Lower leg skin (tissue), 4 donors: ENCODE results near the gene TRIM37. TPM values are rescaled to one million over a fixed set of nuclear protein-coding genes. Genes with fewer than 3 reads are reported as not detected.

ENCODE experiments used
- DNase-seq, 2 donors: peaks; one replicate each; pipeline ENCODE4 v3.0.0-alpha.2; 2019; ENCODE audit warnings: low spot score in 2 of 2
- H3K4me3 ChIP-seq: fragments of 200-600 bp; sonication (generic); 2 replicates; pipeline ENCODE4 v1.5.1; 2017; ENCODE audit warnings: mild to moderate bottlenecking, low read depth; ENCODE audit not compliant: poor library complexity, severe bottlenecking
- POLR2A ChIP-seq, 2 donors: fragments of 450-650 bp; IDR thresholded peaks; one replicate each; pipeline ENCODE4 v1.6.1; 2016 to 2017; ENCODE audit warnings: antibody characterized with exemption in 2 of 2, mild to moderate bottlenecking in 1 of 2, moderate library complexity in 1 of 2
- WGBS, 2 donors: methylation state at CpG; one replicate each; pipeline ENCODE4 v1.1.5; 2018; 5-methylcytosine and 5-hydroxymethylcytosine counted together
- intact Hi-C: fragments of 100-400 bp; cut with DNase I; formaldehyde crosslinking; loops from one replicate; pipeline ENCODE4 v1.15.0; 2023; ENCODE audit warnings: low total_unique reads
- total RNA-seq, 4 donors: library from RNA; depleted of rRNA; stranded (reverse); fragments of >200 nt; gene quantifications; one replicate each; pipeline ENCODE4 v1.1.0, GENCODE V29; 2016
- TF ChIP-seq, protein P1 (sequence below), 3 donors: fragments of 450-650 bp; IDR thresholded peaks; one replicate each; pipeline ENCODE4 v1.5.1; 2016; ENCODE audit warnings: antibody characterized with exemption in 3 of 3, mild to moderate bottlenecking in 3 of 3, moderate library complexity in 2 of 3

Gene TRIM37
- total RNA-seq, 4 donors from 2014 or later = 10.3 to 18.0 (median 13.9) TPM

DNA sequence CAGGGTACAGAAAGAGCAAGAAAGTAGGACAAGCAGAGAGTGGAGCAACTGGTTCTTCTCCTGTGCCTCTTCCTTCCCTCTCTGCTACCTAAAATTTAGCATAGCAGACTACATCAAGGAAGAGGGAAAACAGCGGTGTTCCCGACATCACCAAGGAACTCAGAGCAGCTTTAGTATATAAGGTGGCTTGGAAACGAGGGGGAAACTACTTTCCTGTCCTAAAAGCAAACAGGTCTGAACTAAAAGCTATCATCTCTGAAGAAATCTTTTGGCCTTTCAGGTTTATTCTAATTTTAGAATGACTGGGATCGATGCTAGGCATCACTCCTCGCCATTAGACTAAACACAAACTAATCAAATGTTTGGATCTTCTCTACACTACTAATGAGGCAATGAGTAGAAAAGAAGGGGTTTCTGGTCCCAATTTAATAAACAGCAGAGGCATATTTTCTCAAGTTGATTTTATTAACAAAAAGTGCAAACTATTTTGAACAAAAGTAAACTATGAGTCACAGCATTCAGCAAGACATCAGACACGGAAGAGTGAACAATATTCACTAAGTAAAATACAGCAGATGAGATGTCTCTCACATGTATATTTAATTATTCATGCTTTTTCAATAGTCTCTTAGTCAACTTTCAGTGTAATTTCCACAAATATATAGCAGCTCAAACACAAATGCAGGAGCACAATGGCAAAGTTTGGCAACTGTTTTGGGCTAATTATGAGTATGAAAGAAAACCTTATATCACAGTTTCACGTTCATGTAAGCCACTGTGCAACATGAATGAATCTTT is 108.7 kb downstream of the TRIM37 start:
- WGBS, 2 donors = 76% methylated on average over 7 of the region's 7 CpGs
- intact Hi-C loops = no loop called here
- no peak overlapping the region for H3K4me3 ChIP-seq
- TF ChIP-seq, protein P1, sequence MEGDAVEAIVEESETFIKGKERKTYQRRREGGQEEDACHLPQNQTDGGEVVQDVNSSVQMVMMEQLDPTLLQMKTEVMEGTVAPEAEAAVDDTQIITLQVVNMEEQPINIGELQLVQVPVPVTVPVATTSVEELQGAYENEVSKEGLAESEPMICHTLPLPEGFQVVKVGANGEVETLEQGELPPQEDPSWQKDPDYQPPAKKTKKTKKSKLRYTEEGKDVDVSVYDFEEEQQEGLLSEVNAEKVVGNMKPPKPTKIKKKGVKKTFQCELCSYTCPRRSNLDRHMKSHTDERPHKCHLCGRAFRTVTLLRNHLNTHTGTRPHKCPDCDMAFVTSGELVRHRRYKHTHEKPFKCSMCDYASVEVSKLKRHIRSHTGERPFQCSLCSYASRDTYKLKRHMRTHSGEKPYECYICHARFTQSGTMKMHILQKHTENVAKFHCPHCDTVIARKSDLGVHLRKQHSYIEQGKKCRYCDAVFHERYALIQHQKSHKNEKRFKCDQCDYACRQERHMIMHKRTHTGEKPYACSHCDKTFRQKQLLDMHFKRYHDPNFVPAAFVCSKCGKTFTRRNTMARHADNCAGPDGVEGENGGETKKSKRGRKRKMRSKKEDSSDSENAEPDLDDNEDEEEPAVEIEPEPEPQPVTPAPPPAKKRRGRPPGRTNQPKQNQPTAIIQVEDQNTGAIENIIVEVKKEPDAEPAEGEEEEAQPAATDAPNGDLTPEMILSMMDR (IDR thresholded peaks at IDR 0.05) = no peak
- TF ChIP-seq POLR2A (IDR thresholded peaks at IDR 0.05) = no peak
- DNase-seq = no peak

DNA sequence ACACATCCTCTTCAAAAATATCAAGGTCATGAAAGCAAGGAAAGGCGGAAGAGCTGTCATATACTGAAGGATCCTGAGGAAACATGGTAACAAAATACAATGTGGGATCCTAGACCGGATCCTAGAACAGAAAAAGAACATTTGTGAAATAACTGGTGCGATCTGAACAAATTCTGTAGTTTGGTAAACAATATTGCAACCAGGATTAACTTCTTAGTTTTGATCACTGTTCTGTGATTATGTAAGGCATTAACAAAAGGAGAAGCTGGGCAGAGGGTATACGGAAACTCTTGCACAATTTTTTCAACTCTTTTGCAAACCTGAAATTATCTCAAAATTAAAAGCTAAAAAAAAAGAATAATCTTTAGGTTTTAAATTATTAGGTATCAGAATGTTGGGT is 109.7 kb downstream of the TRIM37 start:
- intact Hi-C loops = no loop called here
- 76 to 80% methylated on average over 4 of the region's 4 CpGs for WGBS, 2 donors

GRCh38 chr17:58995247-58995940 is 111.3 kb downstream of the TRIM37 start:
- 96 to 99% methylated on average over 7 of the region's 7 CpGs for WGBS, 2 donors
- intact Hi-C loops = no loop called here

More for the DNA sequence above, 109.7 kb downstream of the TRIM37 start:
- no peak for DNase-seq
- TF ChIP-seq, protein P1 (IDR thresholded peaks at IDR 0.05) = no peak
- no peak for TF ChIP-seq POLR2A (IDR thresholded peaks at IDR 0.05)
- no peak overlapping the region for H3K4me3 ChIP-seq

GRCh38 chr17:58993311-58993710 is 113.4 kb downstream of the TRIM37 start:
- intact Hi-C loops = no loop called here
- no peak for TF ChIP-seq POLR2A (IDR thresholded peaks at IDR 0.05)
- TF ChIP-seq, protein P1 (IDR thresholded peaks at IDR 0.05) = no peak
- 80 to 90% methylated on average over 5 of the region's 5 CpGs for WGBS, 2 donors
- DNase-seq = no peak
- no peak overlapping the region for H3K4me3 ChIP-seq

More at GRCh38 chr17:58995247-58995940, 111.3 kb downstream of the TRIM37 start:
- H3K4me3 ChIP-seq = no peak overlapping the region
- TF ChIP-seq, protein P1 (IDR thresholded peaks at IDR 0.05) = no peak
- TF ChIP-seq POLR2A (IDR thresholded peaks at IDR 0.05) = no peak
- no peak for DNase-seq

- DNase-seq = no peak
- no peak overlapping the region for H3K4me3 ChIP-seq
- WGBS, 2 donors = 86 to 92% methylated on average over 4 of the region's 4 CpGs
- intact Hi-C loops = no loop called here
- TF ChIP-seq, protein P1 (IDR thresholded peaks at IDR 0.05) = no peak
- no peak for TF ChIP-seq POLR2A (IDR thresholded peaks at IDR 0.05)
These were observed 114.9 kb downstream of the TRIM37 start for GRCh38 chr17:58991718-58992331.
